Smooth muscle cell (in vitro differentiated cells): Measurements from ENCODE around the gene EOLA1. TPM values are rescaled to one million over a fixed set of nuclear protein-coding genes. Genes with fewer than 3 reads are reported as not detected.
A peak's percentile ranks its signal among the peaks of the same experiment; 100 is the strongest.
"Not testable (repeated sequence)": the region's sequence is repeated elsewhere in the genome, so short reads cannot be mapped to it uniquely, and the experiment has no call there.

Experiments
- DNase-seq: peaks from one replicate; lab custom pipeline; 2025; ENCODE audit not compliant: unreplicated experiment; lab: John Stamatoyannopoulos, UW
- H2AFZ ChIP-seq: fragments of 200-600 bp; sonication (generic); 2 replicates; pipeline ENCODE4 v1.6.0; 2016; ENCODE audit warnings: antibody characterized with exemption, low read depth, mild to moderate bottlenecking
- H3F3A ChIP-seq: fragments of 200-600 bp; sonication (generic); 2 replicates; pipeline ENCODE4 v1.6.0; 2017; ENCODE audit warnings: antibody characterized with exemption, low read depth
- H3K27ac ChIP-seq: fragments of 200-600 bp; sonication (generic); 2 replicates; pipeline ENCODE4 v1.5.1; 2016; ENCODE audit warnings: low read depth, mild to moderate bottlenecking
- H3K27me3 ChIP-seq: fragments of 200-600 bp; sonication (generic); 2 replicates; pipeline ENCODE4 v1.6.1; 2016; ENCODE audit warnings: low read depth, mild to moderate bottlenecking
- H3K36me3 ChIP-seq: fragments of 200-600 bp; sonication (generic); 2 replicates; pipeline ENCODE4 v1.5.1; 2016; ENCODE audit warnings: low read depth
- H3K4me1 ChIP-seq: fragments of 200-600 bp; sonication (generic); 2 replicates; pipeline ENCODE4 v1.5.1; 2016; ENCODE audit warnings: low read depth
- H3K4me2 ChIP-seq: fragments of 200-600 bp; sonication (generic); 2 replicates; pipeline ENCODE4 v1.6.0; 2016; ENCODE audit warnings: mild to moderate bottlenecking
- H3K4me3 ChIP-seq: fragments of 200-600 bp; sonication (generic); 2 replicates; pipeline ENCODE4 v1.5.1; 2016; ENCODE audit warnings: mild to moderate bottlenecking
- H3K79me2 ChIP-seq: fragments of 200-600 bp; sonication (generic); 2 replicates; pipeline ENCODE4 v1.6.0; 2016; ENCODE audit warnings: low read depth, mild to moderate bottlenecking
- H3K9ac ChIP-seq: fragments of 200-600 bp; sonication (generic); 2 replicates; pipeline ENCODE4 v1.6.0; 2016; ENCODE audit warnings: low read depth
- H3K9me3 ChIP-seq: fragments of 200-600 bp; sonication (generic); replicated peaks from 2 replicates; pipeline ENCODE4 v1.5.1; 2016; ENCODE audit warnings: low read depth
- H4K20me1 ChIP-seq: fragments of 200-600 bp; sonication (generic); 2 replicates; pipeline ENCODE4 v1.6.0; 2016; ENCODE audit warnings: low read depth
- CTCF ChIP-seq: fragments of 200-600 bp; sonication (generic); IDR thresholded peaks from 2 replicates; pipeline ENCODE4 v1.5.1; 2017; ENCODE audit warnings: borderline replicate concordance, mild to moderate bottlenecking, antibody characterized with exemption; ENCODE audit not compliant: insufficient read depth, poor library complexity, severe bottlenecking
- WGBS: methylation state at CpG from one replicate; pipeline ENCODE4 v1.1.7; 2016; ENCODE audit warnings: low lambda C conversion rate; 5-methylcytosine and 5-hydroxymethylcytosine counted together
- polyA plus RNA-seq: library from polyadenylated mRNA; unstranded; fragments of >200 nt; fragmentation: Nextera tagmentation; extraction: Ambion mirVana; gene quantifications from 2 replicates; pipeline ENCODE4 v1.2.1, GENCODE V29; 2016
- total RNA-seq: library from RNA; depleted of rRNA; stranded (reverse); fragments of >200 nt; gene quantifications from 2 replicates; pipeline ENCODE4 v1.2.3, GENCODE V29; 2014

EOLA1 gene
- total and polyA plus RNA-seq, 2 experiments from 2014 or later: 9.6 to 15.9 TPM

GRCh38 chrX:149515954-149516602 lies 24.7 kb upstream of the EOLA1 start:
- no peak for TF ChIP-seq CTCF
- no peaks in the 10 kb centered on the region for H3K27me3 ChIP-seq
- H2AFZ ChIP-seq: no peak overlapping the region
- H3K4me2 ChIP-seq: no peak overlapping the region
- H3K27ac ChIP-seq: no peak overlapping the region
- H3K36me3 ChIP-seq: no peaks in the 10 kb centered on the region
- H3K79me2 ChIP-seq: no peaks in the 10 kb centered on the region
- H3F3A ChIP-seq: no peaks in the 10 kb centered on the region
- no peak overlapping the region for H3K4me3 ChIP-seq
- no peak overlapping the region for H3K9ac ChIP-seq
- H3K4me1 ChIP-seq: peaks cover 3% of the 10 kb centered on the region
- no peaks in the 10 kb centered on the region for H3K9me3 ChIP-seq
- no peaks in the 10 kb centered on the region for H4K20me1 ChIP-seq
- whole genome bisulfite sequencing: 58% methylated on average over 4 of the region's 4 CpGs
- no peak for DNase-seq

- H3K27me3 ChIP-seq: no peaks in the 10 kb centered on the region
- H3F3A ChIP-seq: no peaks in the 10 kb centered on the region
- H3K9ac ChIP-seq: no peak overlapping the region
- no peaks in the 10 kb centered on the region for H3K36me3 ChIP-seq
- no peaks in the 10 kb centered on the region for H3K9me3 ChIP-seq
- H3K4me2 ChIP-seq: no peak overlapping the region
- DNase-seq: no peak
- H2AFZ ChIP-seq: no peak overlapping the region
- no peak overlapping the region for H3K4me3 ChIP-seq
- no peaks in the 10 kb centered on the region for H3K79me2 ChIP-seq
- H3K4me1 ChIP-seq: peaks cover 3% of the 10 kb centered on the region
- no peak for TF ChIP-seq CTCF
- H4K20me1 ChIP-seq: no peaks in the 10 kb centered on the region
- H3K27ac ChIP-seq: no peak overlapping the region
- 76% methylated on average over 2 of the region's 2 CpGs for WGBS
Measured at GRCh38 chrX:149516604-149517003, 24.2 kb upstream of the EOLA1 start.

- no peak overlapping the region for H3K4me3 ChIP-seq
- H3K9me3 ChIP-seq: no peaks in the 10 kb centered on the region
- no peaks in the 10 kb centered on the region for H3F3A ChIP-seq
- no peak overlapping the region for H3K4me2 ChIP-seq
- no peaks in the 10 kb centered on the region for H3K79me2 ChIP-seq
- no peak overlapping the region for H3K9ac ChIP-seq
- 79% methylated on average over 1 of the region's 1 CpG for WGBS
- no peak overlapping the region for H2AFZ ChIP-seq
- no peaks in the 10 kb centered on the region for H3K36me3 ChIP-seq
- H3K27me3 ChIP-seq: no peaks in the 10 kb centered on the region
- peaks cover 3% of the 10 kb centered on the region for H3K4me1 ChIP-seq
- no peak overlapping the region for H3K27ac ChIP-seq
- H4K20me1 ChIP-seq: no peaks in the 10 kb centered on the region
- DNase-seq: no peak
- TF ChIP-seq CTCF: no peak
Measured at GRCh38 chrX:149517308-149517707, 23.5 kb upstream of the EOLA1 start.

- H2AFZ ChIP-seq: no peak overlapping the region
- no peak for TF ChIP-seq CTCF
- no peaks in the 10 kb centered on the region for H3F3A ChIP-seq
- H3K4me3 ChIP-seq: no peak overlapping the region
- H3K27me3 ChIP-seq: no peaks in the 10 kb centered on the region
- no peak overlapping the region for H3K4me2 ChIP-seq
- H3K27ac ChIP-seq: no peak overlapping the region
- H3K79me2 ChIP-seq: no peaks in the 10 kb centered on the region
- H3K9me3 ChIP-seq: no peaks in the 10 kb centered on the region
- no peaks in the 10 kb centered on the region for H3K36me3 ChIP-seq
- H3K9ac ChIP-seq: no peak overlapping the region
- peaks cover 3% of the 10 kb centered on the region for H3K4me1 ChIP-seq
- H4K20me1 ChIP-seq: no peaks in the 10 kb centered on the region
- no peak for DNase-seq
- 78% methylated on average over 7 of the region's 7 CpGs for WGBS
Measured at GRCh38 chrX:149518236-149518635, 22.6 kb upstream of the EOLA1 start.

GRCh38 chrX:149520636-149521277 lies 20.1 kb upstream of the EOLA1 start:
- 44% methylated on average over 3 of the region's 3 CpGs for WGBS
- not testable (repeated sequence) for H3K79me2 ChIP-seq, DNase-seq

More at GRCh38 chrX:149520636-149521277, 20.1 kb upstream of the EOLA1 start:
- H3F3A ChIP-seq, H3K9ac ChIP-seq, H3K36me3 ChIP-seq, H4K20me1 ChIP-seq, H2AFZ ChIP-seq, H3K4me1 ChIP-seq, H3K4me2 ChIP-seq, H3K27me3 ChIP-seq, H3K9me3 ChIP-seq, H3K4me3 ChIP-seq: not testable (repeated sequence)
- H3K27ac ChIP-seq: peak overlapping the region; percentile 12
